Neutrophil (primary cell): ENCODE results near the gene ZNF784.

Source experiments
- H3K27ac ChIP-seq: fragments of 200-600 bp; sonication (generic); 2 replicates; pipeline ENCODE4 v1.5.1; 2016; ENCODE audit warnings: mild to moderate bottlenecking, moderate library complexity
- H3K27me3 ChIP-seq: fragments of 200-600 bp; sonication (generic); 2 replicates; pipeline ENCODE4 v1.6.0; 2016; ENCODE audit warnings: mild to moderate bottlenecking
- H3K36me3 ChIP-seq: fragments of 200-600 bp; sonication (generic); 2 replicates; pipeline ENCODE4 v1.5.1; 2017
- H3K4me1 ChIP-seq, 2 experiments: fragments of 200-600 bp in 1 of 2; sonication (generic) in 1 of 2; 1 replicate in 1 of 2; 2 replicates in 1 of 2; pipeline versions ENCODE4 v1.5.1 to v1.6.1; 2013 to 2016; ENCODE audit warnings: low read depth in 1 of 2, low read length in 1 of 2, mild to moderate bottlenecking in 1 of 2, moderate library complexity in 1 of 2; ENCODE audit not compliant: control insufficient read depth in 1 of 2, insufficient read depth in 1 of 2
- H3K4me3 ChIP-seq, 2 experiments: fragments of 200-600 bp in 1 of 2; sonication (generic) in 1 of 2; 1 replicate in 1 of 2; 2 replicates in 1 of 2; pipeline ENCODE4 v1.5.1; 2013 to 2016; ENCODE audit warnings: low read depth in 1 of 2, low read length in 1 of 2, mild to moderate bottlenecking in 1 of 2, moderate library complexity in 1 of 2
- H3K9me3 ChIP-seq: fragments of 200-600 bp; sonication (generic); 2 replicates; pipeline ENCODE4 v1.5.1; 2016
- TF ChIP-seq, protein P1 (sequence below): fragments of 200-600 bp; sonication (generic); IDR thresholded peaks from 2 replicates; pipeline ENCODE4 v1.5.1; 2016; ENCODE audit warnings: antibody characterized with exemption

The ZNF784 gene

DNA sequence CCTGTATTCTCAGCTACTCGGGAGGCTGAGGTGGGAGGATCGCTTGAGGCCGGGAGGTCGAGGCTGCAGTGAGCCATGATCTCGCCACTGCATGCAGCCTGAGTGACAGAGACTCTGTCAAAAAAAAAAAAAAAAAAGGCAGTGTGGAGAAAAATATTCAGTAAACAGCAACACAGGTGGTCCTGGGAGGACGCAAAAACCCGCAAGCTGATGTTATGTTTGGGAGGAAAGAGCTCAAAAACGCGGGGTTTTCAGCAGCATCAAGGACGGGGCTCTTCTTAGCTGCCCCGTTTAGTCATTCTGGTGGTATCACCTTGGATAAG, 599 bp upstream of the ZNF784 start:
- peak overlapping the region; percentile 96 for H3K27ac ChIP-seq
- peaks cover 9% of the 10 kb centered on the region for H3K36me3 ChIP-seq
- H3K9me3 ChIP-seq, result no peaks in the 10 kb centered on the region
- peak overlapping the region; percentile 66 to 79 for H3K4me3 ChIP-seq
- peaks cover 49 to 53% of the 10 kb centered on the region in 2 experiments for H3K4me1 ChIP-seq
- TF ChIP-seq, protein P1, sequence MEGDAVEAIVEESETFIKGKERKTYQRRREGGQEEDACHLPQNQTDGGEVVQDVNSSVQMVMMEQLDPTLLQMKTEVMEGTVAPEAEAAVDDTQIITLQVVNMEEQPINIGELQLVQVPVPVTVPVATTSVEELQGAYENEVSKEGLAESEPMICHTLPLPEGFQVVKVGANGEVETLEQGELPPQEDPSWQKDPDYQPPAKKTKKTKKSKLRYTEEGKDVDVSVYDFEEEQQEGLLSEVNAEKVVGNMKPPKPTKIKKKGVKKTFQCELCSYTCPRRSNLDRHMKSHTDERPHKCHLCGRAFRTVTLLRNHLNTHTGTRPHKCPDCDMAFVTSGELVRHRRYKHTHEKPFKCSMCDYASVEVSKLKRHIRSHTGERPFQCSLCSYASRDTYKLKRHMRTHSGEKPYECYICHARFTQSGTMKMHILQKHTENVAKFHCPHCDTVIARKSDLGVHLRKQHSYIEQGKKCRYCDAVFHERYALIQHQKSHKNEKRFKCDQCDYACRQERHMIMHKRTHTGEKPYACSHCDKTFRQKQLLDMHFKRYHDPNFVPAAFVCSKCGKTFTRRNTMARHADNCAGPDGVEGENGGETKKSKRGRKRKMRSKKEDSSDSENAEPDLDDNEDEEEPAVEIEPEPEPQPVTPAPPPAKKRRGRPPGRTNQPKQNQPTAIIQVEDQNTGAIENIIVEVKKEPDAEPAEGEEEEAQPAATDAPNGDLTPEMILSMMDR, result no peak
- no peaks in the 10 kb centered on the region for H3K27me3 ChIP-seq

GRCh38 chr19:55623561-55623960, 805 bp downstream of the ZNF784 start:
- Histone ChIP-seq H3K36me3 (peaks cover 9% of the 10 kb centered on the region), H3K27ac (peak overlapping the region; percentile 96), H3K27me3 (no peaks in the 10 kb centered on the region), H3K4me3 (peak overlapping the region; percentile 66 to 79), H3K9me3 (no peaks in the 10 kb centered on the region), H3K4me1 (peaks cover 63 to 67% of the 10 kb centered on the region in 2 experiments)
- TF ChIP-seq, protein P1, result no peak

DNA sequence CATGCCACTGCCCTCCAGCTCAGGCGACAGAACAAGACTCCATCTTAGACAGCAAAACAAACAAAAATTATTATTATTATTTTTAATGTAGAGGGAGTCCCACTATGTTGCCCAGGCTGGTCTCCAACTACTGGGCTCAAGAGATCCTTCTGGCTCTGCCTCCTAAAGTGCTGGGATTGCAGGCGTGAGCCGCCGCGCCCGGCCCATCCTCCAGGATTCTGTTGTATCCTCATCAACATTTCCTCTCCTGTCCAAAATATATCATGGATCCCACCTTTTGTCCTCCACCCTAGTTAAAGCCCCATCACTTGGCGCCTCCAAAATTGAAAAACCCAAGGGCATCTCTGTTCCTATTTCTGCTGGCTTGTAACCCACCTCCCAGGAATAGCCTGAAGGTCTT, 1.2 kb downstream of the ZNF784 start:
- TF ChIP-seq, protein P1, result no peak
- H3K27me3 ChIP-seq, result no peaks in the 10 kb centered on the region
- no peaks in the 10 kb centered on the region for H3K9me3 ChIP-seq
- peaks cover 9% of the 10 kb centered on the region for H3K36me3 ChIP-seq
- H3K4me3 ChIP-seq, result no peak overlapping the region
- peaks cover 67 to 71% of the 10 kb centered on the region in 2 experiments for H3K4me1 ChIP-seq
- H3K27ac ChIP-seq, result peak overlapping the region; percentile 96

DNA sequence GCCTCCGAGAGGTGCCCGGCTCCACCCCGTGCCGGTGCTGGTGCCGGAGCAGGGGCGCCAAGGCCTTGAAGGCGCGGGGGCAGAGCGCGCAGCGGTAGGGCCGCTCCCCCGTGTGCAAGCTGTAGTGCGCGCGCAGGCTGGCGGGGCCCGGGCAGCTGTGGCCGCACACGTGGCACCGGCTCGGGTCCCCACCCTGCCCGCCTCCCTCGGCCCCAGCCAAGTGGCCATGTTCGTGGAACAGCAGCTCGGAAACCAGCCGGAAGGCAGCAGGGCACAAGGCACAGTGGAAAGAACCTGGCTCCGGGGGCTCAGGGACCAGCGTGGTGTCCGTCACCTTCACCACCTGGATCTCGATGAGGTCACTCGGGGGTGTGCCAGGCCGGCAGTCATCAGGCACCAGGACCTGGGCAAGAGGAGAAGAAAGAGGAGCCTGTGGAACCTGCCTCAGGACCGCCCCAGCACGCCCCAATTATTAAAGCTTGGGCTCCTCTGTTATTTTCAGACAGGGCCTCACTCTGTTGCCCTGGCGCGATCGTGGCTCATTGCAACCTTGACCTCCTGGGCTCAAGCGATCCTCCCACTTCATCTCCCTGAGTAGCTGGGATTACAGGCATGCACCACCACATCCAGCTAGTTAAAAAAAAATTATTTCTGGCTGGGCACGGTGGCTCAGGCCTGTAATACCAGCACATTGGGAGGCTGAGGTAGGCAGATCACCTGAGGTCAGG, 2.0 kb downstream of the ZNF784 start:
- H3K9me3 ChIP-seq, result no peaks in the 10 kb centered on the region
- TF ChIP-seq, protein P1, result no peak
- peaks cover 75 to 78% of the 10 kb centered on the region in 2 experiments for H3K4me1 ChIP-seq
- H3K36me3 ChIP-seq, result peaks cover 15% of the 10 kb centered on the region
- H3K27me3 ChIP-seq, result no peaks in the 10 kb centered on the region
- peak overlapping the region; percentile 96 for H3K27ac ChIP-seq
- H3K4me3 ChIP-seq, result no peak overlapping the region

DNA sequence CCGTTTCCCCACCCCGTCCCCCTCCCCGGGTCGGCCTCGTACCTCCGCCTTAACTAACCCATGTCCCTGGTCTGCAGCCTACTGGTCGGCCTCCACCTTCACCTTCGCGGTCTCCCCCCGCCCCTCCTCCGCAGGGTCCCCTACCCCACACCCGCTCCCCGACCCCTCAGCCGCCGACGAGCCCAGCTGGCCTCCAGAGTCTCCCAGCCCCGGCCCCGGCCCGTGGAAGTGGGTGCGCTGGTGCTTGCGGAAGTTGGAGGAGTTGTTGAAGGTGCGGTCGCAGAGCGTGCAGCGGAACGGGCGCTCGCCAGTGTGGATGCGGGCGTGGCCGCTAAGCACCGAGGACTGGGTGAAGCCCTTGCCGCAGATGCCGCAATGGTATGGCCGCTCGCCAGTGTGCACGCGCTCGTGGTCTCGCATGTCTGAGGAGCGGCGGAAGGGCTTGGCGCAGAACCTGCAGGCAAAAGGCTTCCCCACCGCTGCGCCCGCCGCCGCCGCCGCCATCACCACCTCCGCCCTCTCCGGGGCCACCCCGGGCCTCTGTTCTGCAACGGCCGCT, 2.6 kb downstream of the ZNF784 start:
- TF ChIP-seq, protein P1, result no peak
- Histone ChIP-seq H3K4me3 (peak overlapping the region in 1 of 2 experiments; percentile 48), H3K36me3 (peaks cover 22% of the 10 kb centered on the region), H3K27me3 (no peaks in the 10 kb centered on the region), H3K4me1 (peaks cover 78 to 80% of the 10 kb centered on the region in 2 experiments), H3K9me3 (no peaks in the 10 kb centered on the region), H3K27ac (peak overlapping the region; percentile 96)
